NCI-H2081 treated with DMSO at 0.1 percent for 48 hours (cell line): ENCODE measurements around the gene DTX4.

Experiments
- DNase-seq: peaks from one replicate; lab custom pipeline; 2025; lab: John Stamatoyannopoulos, UW

Gene DTX4

GRCh38 chr11:59192446-59193020 is 20.6 kb downstream of the DTX4 start:
- no peak for DNase-seq

GRCh38 chr11:59193587-59194130 is 21.7 kb downstream of the DTX4 start:
- no peak for DNase-seq

- DNase-seq: no peak
Measured at GRCh38 chr11:59195586-59195985, 23.7 kb downstream of the DTX4 start.

DNA sequence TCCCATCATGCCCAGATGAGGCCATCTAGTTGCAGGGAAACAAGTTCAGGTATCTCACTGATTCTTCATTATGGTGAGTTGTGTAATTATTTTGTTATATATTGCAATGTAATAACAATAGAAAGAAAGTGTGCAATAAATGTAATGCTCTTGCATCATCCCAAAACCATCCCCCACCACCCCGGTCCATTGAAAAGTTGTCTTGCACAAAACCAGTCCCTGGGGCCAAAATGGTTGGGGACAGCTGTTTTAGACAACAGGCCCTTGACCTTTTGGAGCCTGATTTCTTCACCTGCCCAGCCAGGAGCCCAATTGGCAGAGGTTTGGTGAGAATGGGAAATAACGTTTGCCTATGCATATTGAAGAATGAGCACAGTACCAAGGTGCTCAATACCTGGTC is 24.8 kb downstream of the DTX4 start:
- no peak for DNase-seq

DNA sequence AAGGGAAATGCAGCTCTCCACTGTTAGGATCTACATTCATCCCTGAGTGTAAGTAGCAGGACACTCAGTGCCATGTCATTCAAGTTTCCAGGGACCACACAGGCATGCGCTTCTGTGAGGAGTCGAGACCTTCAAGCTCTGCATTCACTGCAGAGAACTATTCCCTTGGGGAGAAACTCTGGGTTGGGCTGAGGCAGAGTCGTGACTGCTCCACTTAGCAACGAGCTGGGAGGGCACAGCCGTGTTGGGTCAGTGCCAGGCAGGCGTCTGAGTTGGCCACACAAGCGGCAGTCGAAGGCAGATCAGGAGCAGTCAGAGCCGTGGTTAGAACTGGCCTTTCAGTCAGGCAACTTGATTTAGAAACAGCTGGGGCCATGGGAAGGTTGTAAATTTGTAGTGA is 26.1 kb downstream of the DTX4 start:
- no peak for DNase-seq

- no peak for DNase-seq
Measured at GRCh38 chr11:59198726-59199125, 26.8 kb downstream of the DTX4 start.

GRCh38 chr11:59199546-59200422 is 27.9 kb downstream of the DTX4 start:
- DNase-seq: no peak

DNA sequence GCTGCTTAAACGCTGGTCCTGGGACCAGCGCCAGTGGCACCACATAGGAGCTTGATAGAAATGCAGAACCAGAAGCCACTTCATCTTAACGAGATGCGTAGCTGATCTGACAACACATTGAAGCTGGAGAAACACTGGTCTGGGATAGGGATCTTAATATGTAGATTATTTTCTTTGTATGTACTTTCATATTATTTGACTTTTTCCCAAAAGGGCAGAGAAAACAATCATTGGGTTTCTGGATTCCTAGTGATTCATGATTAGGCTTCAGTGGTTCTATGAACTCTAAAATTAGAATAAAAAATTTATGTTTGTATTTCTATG is 28.5 kb downstream of the DTX4 start:
- no peak for DNase-seq

DNA sequence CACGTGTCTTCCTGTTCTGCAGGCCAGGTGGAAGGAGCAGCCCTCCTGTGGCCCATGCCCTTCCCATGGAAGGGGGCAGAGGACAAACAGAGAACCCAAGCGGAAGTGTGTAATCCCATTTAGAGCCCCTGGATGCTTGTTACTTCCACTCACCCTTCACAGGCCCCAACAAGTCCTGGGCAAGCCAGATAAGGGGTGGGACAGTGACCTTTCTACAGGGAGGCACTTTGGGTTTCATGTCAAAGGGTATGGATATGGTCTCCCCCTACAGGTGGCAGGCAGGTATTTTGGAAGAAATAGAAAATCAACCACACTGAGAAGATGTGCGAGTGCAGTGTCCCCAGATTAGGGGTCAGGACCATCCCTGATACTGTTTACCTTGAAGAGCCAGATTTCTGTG is 29.4 kb downstream of the DTX4 start:
- DNase-seq: no peak

- no peak for DNase-seq
Measured at GRCh38 chr11:59204746-59205145, 32.8 kb downstream of the DTX4 start.

GRCh38 chr11:59205648-59206047 is 33.7 kb downstream of the DTX4 start:
- DNase-seq: no peak

GRCh38 chr11:59206635-59207034 is 34.7 kb downstream of the DTX4 start:
- DNase-seq: no peak

DNA sequence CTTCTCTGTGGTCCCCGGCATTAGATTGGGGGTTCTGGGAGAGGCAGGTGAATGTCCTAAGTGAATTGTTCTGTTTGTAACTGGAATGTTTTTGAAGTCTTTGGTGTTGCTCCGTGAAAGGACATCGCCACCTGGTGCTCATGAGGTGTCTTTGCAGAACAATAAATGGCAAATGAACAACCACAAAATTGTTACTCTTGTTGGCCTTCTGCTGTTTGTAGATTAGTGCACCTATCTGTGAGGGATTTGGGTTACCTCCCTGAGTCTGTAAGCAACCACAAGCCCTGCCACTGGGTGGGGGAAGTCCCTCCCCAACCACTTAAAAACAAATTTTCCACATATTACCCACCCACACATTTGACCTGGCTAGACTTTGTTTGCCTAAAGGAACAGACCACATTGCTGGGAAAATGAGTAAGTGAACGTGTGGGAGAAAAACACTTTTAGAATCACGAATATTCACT is 36.1 kb downstream of the DTX4 start:
- DNase-seq: no peak

DNA sequence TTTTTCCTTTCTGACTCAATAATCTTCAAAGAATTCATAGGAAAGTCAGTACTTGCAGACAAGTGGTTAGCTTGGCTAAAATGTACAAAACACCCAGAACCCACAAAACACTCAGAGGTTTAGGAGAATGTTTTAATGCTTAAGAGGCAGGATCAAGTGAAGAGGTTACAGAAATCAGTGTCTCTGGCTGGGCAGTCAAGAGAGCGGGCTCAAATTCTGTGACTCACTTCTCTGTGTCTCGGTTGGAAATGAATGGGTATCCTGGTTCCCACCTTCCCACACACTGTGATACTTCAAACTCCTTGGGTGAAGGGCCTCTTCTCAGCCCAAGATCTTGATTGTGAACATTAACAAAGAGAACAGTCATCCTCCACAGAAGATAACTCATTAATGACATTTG is 37.0 kb downstream of the DTX4 start:
- no peak for DNase-seq

GRCh38 chr11:59212222-59212621 is 40.3 kb downstream of the DTX4 start:
- no peak for DNase-seq

DNA sequence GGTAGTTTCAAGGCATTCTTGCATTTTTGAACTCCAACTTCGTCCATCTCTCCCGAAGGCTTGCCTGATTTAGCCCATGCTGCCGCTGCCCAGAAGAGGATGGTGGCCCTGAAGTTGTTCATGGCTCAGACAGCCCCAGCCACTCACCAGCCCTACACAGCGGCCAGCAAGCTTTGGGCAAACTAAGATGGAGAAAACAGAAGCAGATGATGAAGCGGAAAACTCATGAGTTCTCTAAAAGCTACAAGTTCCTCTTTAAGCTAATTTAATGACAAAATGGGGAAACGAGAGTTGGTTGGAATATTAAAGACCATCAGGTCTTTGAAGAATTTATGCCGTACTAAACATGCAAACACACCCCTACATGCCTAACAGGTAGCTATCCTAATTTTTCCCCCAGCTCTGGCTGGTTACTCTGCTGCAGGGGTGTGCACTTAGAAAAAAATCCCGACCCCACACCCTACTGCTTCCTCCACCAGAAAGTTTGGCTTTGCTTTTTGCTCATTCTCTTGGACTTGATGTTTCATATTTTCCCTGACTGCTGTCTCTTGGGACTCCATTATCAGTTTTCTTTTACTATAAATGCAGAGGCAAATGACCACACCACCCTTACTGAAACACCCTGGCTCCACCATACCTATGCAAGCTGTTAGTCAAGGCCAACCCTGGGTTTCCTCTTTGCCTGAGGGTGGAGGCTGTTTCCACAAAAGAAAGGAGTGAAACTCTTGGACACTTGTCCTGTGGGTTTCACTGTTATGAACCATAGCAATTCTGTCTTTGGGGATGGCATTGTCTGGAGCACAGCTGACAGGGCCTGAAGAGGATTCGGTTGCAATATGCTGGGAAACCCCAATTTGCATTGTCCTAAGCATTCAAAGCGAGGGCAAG is 41.1 kb downstream of the DTX4 start, which contains the start of gene MPEG1:
Gene MPEG1 (minus strand): TSS at position 184 of the 888 bp plus-strand sequence. CDS start 62 bp downstream, at position 122.
- DNase-seq: no peak

DNA sequence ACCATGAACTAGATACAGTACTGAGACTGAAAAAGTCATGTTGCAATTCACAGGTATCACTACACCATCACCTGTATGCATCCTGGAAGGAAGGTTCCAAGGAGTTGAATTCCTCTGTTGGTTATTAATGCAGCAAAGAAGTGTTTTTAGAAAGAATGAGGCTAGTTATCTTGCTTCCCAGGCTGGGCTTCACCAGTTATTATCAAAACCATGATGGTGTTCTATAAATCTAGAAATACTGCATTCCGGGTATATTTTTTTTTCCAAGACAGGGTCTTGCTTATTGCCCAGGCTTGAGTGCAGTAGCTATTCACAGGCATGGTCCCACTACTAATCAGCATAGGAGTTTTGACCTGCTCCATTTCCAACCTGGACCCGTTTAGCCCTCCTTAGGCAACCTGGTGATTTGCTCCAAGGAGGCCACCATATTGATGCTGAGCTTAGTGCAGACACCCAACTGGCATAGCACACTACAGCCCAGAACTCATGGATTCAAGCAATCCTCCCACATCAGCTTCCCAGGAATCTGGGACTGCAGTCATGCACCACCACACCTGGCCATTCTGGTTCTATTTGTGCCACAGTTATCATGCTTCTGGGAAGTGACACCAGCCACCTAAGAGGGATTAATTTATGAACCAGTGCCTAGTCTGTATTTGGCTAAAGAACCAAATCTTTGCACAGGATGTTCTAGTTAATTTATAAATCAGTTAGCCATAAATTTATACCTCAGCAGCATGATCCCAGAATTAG is 42.4 kb downstream of the DTX4 start:
- DNase-seq: no peak

- DNase-seq: no peak
Measured at GRCh38 chr11:59216641-59217564, 45.0 kb downstream of the DTX4 start.

DNA sequence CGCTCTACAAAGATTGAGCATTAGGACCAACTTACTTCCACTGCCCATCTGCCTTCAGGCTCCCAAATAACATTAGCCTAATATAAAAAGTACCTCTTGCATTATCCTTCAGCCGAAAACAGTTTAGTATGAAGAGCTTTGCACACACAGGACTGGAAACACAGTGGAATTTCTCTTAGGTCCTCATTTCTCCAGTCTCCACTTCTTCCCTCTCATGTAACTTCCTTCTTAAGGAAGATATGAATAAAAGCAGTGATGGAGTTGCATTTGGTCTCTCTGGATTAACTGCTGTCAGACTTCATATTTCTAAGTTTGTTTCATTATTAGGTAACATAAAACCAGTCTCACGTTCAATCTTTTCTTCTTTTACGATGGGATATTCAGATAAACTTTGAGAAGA is 46.4 kb downstream of the DTX4 start:
- no peak for DNase-seq

- no peak for DNase-seq
Measured at GRCh38 chr11:59218893-59219292, 47.0 kb downstream of the DTX4 start.
